ENCODE results near the gene GLT6D1. TPM values are rescaled to one million over a fixed set of nuclear protein-coding genes. Genes with fewer than 3 reads are reported as not detected.

Gene GLT6D1
- total RNA-seq, 1 experiment from 2014 or later, result not detected

DNA sequence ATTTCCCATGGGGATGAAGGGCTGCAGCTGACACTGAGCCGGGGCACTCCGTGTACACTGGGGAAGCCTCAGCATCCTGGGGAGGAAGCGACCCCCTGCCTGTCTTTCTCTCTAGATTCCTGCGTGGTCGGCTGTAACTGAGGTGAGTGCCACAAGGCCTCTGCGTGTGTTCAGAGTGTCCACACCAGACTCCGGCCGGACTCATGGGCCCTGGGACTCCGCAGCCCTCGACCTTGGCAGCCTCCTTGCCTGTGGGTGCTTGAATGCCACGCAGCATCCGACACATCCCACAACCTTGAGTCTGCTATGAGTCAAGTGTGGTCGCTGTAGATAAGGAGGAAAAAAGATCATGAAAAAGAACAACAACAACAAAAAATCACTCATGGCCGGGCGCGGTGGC, 54.4 kb downstream of the GLT6D1 start:
- DNase-seq (ENCODE audit: low spot score), result peak; percentile 80

DNA sequence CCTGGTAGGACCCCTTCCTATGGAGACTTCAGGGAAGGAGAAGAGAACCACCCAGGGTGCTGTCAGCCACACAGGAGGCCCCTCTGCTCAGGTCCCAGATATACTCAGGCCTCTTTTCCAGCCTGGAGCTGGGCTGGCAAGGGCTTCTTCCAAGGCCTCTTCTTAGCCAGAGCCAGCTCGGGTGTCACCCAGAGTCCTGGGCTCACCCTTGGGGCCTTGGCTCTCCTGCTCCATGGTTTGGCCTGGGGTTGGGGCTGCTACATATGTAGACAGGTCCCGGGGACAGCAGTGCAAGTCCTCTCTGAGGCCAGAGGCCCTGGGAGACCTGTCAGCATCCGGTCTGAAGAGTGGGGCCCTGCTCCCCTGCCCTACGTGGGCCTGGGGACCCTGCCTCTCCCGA, 55.0 kb downstream of the GLT6D1 start:
- no peak for DNase-seq (ENCODE audit: low spot score)

DNA sequence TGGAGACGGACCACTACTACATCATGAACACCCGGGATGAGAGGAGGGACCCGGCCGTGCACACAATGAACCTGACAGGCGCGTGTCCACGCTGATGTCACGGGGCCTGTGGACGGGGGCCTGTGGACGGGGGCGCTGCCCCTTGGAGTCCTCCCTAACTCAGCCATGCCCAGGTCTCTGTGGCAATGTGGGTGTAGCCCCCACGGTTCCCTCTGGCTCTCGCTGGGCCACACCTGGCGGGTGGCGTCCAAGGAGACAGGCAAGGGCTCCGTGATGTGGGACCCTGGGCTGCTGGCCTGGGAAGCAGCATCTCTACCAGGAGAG, 55.7 kb downstream of the GLT6D1 start:
- DNase-seq (ENCODE audit: low spot score), result no peak

DNA sequence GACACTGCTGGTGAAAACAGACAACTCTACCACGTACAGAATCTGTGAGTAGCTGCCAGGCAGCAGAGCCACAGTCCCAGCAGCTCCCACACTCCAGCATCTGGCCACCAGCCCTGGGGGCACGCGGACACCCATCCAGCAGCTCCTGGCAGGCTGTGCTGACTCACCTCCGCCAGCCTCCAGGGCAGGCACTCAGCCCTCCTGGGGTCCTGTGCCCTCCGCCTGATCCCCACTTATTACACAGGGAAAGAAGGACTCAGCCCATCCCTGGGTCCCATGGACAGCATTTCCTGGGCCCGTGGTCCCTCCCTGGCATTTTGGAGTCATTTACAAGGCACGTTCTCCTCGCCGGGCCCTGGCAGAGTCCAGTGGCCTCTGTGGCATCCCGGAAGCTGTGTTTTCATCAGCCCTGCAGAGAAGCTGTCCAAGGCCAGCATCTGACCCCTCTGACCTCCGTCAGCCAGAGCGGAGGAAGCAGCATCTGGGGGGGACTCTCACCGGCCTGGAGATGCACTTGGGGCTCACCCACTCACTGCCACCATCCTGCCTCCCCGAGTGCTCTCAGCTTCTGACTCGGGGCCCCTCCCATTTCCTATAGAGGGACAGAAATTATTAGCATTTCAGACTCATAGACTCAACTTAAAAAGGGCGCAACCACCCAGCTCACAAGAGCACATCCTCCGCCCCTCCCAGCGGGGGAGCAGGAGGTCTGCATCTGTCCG, 56.2 kb downstream of the GLT6D1 start:
- peak; percentile 89 for DNase-seq (ENCODE audit: low spot score)

DNA sequence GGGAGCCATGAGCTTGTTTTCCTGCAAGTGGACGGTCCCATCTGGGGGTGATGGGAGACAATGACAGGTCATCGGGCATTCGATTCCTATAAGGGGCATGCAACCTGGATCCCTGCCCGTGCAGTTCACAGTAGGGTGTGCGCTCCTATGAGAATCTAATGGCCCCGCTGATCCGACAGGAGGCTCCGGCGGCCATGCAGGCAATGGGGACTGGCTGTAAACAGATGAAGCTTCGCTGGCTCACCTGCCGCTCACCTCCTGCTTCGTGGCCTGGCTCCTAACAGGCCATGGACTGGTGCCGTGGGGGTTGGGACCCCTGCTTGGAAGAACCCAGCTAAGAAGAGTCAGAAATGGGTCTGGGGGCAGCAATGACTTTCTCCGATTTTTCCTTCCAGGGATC, 56.8 kb downstream of the GLT6D1 start:
- no peak for DNase-seq (ENCODE audit: low spot score)

DNA sequence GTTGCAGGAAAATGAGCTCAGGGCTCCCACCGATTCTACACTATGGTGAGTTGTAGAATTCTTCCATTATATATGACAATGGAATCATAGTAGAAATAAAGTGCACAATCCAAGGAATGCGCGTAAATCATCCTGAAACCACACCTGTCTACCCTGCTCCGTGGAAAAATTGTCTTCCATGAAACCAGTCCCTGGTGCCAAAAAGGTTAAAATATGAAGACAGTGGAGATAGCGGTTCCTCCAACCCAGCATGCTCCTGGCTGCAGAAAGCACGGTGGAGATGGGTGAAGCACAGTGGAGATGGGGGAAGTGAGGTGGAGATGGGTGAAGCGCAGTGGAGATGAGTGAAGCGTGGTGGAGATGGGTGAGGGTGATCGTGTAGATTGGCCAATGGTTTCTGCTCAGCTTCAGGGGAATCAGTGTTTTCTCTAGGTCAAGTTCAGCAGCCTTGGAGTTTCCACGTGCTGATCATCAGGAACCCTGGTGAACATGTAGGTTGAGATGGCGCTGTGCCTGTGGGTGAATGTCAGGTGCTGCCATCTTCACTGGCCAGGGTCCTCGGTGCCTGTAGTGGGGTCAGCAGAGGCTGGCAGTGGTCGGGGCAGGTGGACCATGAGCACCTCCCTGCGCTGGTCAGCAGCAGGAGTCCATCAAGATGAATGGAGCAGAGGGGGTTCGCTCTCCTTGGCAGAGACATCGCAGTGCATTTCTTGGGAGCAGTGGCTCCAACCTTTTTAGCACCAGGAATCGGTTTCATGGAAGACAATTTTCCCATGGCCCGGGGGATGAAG, 57.5 kb downstream of the GLT6D1 start:
- DNase-seq (ENCODE audit: low spot score), result no peak

DNA sequence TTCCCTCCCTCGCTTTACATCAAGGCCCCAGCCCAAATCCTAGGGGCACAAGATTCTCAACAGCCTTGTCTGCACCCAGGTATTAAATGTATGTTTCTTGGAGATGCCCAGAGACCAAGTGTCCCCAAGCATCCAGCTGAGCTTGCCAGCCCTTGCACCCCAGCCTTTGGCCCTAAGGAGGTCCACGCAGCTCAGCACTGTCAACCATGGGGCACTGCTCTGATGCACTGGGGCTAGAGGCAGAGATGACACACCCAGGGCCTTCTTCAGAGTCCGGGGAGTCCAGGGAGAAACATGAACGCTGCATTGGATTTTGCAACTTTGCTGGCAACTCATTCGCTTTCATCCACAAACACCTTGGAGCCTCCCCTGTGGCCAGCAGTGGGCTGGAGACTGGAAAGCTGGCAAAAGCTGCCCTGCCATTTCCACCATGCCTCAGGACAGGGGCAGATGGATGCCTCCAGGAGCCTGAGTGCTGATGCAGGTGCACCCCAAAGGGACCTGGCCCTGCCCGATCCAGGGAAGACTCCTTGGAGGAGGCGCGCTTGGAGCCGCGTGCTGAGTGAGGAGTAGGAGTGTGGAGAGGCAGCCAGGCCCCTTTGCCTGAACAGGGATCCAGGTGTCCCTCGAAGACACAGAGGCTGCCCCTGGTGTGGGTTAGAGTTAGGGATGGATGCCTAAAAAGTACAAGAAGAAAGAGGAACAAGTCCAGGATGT, 58.5 kb downstream of the GLT6D1 start:
- DNase-seq (ENCODE audit: low spot score), result no peak

DNA sequence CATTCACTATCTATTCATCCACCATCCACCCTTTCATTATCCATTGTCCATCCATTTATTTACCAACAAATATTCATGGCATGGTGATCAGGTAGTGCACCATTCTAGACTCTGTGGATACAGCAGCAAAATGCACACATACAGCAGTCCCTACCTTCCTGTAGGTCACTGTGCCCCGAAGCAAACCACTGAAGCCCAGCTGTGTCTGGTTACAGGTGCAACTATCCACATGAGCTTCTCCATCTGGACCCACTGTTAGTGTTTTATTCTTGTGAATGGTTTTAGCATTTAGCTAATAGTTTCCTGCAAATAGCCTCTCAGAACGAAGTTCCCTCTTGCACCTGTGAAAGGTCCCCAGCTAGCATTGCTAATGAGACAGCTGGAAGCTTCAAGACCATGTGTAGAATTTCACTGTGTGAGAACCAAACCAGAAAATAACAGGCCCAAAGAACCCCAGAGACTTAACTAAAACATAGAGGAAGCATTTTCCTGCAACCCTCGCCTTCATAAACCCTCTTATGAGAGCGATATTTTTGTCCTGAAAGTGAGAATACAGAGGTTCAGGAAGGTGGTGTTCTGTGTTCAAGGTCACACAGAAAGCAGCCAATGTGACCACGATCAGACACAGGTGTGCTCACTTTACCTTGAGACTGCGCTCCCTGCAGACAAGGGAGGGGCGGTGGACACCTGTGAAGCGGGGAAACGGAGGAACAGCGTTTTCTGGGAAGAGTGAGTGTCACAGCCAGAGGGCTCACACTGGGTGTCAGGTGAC, 59.3 kb downstream of the GLT6D1 start:
- DNase-seq (ENCODE audit: low spot score), result no peak

DNA sequence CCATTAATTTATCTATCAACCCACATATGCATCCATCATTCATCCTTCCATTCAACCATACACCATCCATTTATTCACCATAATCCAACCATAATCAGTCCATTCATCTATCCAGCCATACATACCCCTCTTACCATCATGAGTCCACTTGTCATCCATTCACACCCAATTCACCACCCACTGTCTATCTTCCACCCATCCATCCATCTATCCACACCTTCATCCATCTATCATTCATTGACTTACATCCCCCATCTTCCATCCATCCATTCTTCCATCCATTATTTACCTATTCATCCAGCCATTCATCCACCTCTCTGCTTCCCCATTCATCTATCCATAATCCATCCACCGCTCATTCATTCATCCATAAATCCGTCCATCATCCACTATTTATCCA, 60.0 kb downstream of the GLT6D1 start:
- DNase-seq (ENCODE audit: low spot score), result no peak

DNA sequence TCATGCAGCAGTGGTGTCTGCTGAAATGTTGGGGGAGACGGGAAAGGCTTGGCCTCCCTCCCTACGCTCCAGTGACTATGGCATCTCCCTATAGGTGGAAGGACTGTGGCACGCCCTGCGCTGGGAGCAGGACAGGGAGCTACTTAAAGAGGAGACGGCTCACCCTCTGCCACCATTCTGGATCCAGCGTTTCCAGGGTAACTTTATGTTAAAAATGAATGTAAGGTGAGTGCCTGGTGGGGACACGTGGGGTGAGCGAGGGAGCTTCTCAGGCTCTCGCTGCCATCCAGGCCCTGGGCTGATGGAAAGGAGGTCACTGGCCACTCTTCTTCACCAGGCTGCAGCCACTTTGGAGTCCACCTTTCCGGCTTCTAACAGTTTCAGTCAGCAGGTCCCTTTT, 62.1 kb downstream of the GLT6D1 start:
- DNase-seq (ENCODE audit: low spot score), result no peak

DNA sequence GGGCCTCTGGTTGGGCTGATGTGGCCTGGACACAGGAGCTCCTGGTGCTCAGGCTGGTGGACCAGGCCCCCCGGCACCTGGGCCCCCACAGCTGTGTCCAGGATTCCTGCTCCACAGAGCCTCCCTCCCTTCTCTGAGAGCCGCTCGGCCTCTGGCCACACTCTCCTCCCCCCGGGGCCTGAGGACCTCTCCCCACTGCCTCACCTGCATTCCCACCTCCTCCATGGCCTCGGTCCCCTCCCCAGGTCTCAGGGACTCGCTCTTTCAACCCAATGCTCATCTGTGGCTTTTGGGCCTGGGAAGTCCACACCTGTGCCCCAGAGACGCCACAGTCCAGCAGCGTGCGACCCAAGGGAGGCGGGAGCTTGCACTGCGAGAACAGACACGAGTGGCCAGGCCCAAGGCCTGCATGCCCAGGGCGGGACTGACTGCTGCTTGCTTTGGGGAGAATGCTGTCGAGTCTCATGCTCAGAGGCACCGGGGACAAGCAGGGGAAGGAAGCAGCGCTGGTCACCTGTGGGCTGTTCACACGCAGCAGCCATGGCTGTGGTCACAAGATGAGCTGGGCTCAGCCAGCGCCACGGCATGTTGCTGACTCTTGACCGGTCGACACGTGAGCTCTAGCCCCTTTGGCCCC, 63.2 kb downstream of the GLT6D1 start:
- no peak for DNase-seq (ENCODE audit: low spot score)

DNA sequence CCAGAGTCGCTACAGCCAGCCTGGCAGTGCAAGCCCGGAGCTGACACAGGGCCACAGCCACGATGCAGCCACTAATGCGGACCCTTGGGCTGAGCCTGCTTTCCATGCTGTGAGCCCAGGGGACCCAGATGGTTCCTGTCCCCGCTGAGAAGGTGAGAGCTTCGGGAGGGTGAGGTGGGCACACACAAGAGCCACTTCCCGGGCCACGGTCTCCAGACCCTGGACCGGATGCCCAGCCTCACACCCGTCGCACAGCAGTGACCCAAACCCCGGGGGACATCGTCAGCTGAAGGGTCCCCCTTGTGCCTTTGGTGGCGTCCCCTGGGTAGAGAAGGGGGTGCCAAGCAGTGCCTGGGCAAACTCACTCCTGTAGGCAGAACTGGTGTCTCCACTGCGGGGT, 64.4 kb downstream of the GLT6D1 start:
- no peak for DNase-seq (ENCODE audit: low spot score)

DNA sequence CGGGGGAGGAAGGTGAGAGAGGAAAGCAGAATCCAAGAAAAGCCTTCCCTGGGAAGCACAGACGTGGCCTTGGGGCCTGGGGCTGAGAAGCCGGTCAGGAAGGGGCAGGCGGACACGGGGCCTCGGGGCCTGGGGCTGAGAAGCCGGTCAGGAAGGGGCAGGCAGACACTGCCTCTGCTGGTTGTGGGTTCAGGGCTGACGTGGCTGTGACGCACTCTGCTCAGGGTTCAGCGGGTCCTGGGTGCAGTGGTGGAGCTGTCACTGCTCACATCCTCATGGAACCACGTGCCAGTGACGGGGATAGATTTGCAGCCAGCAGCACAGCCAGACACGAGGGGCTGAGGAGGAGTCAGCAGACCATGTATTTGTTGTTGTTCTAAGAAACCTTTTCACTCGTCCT, 65.0 kb downstream of the GLT6D1 start:
- DNase-seq (ENCODE audit: low spot score), result no peak

Other genes with a start within 250 kb of the GLT6D1 start
- 30.9 and 32.7 TPM in 2 replicates for gene PPP1R26, start 159.8 kb downstream of the GLT6D1 start, total RNA-seq (2014; rRNA removed; shearing (Covaris generic))
- gene MRPS2, start 138.9 kb downstream of the GLT6D1 start, total RNA-seq (2014; rRNA removed; shearing (Covaris generic)), result 52.5 and 54.2 TPM in 2 replicates
- gene LCN1, start 118.1 kb downstream of the GLT6D1 start, total RNA-seq (2014; rRNA removed; shearing (Covaris generic)), result 0.47 TPM in 1 of 2 replicates, not detected in the other
- not detected in 2 replicates for gene OBP2A, start 93.4 kb downstream of the GLT6D1 start, total RNA-seq (2014; rRNA removed; shearing (Covaris generic))
- gene PAEP, start 77.8 kb downstream of the GLT6D1 start, total RNA-seq (2014; rRNA removed; shearing (Covaris generic)), result not detected in 2 replicates
- gene LCN9, start 23.8 kb upstream of the GLT6D1 start, total RNA-seq (2014; rRNA removed; shearing (Covaris generic)), result not detected in 2 replicates
- not detected in 2 replicates for gene SOHLH1, start 59.9 kb upstream of the GLT6D1 start, total RNA-seq (2014; rRNA removed; shearing (Covaris generic))
- gene KCNT1, start 62.6 kb upstream of the GLT6D1 start, total RNA-seq (2014; rRNA removed; shearing (Covaris generic)), result not detected in 2 replicates

Measured in A172 (cell line).